Measurements from ENCODE around the gene SKIC8.

Gene SKIC8

DNA sequence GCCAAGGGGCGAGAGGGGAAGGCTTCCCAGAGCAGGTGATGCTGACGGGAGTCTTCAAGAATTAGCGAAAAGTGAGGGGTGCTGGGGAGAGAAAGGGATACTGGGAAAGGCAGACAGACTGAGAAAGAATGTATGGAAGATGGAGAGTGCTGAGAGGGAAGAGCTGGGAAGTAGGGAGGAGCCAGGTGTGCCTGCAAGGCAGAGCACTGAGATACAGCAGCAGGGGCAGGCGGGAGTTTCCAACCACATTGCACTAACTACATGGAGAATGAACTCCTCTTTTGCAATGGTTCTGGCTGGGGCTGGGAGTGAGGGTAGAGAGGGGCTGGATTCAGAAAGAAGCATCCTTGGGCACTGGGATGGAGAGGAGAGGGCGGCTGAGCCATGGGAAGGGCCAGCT, 24.7 kb upstream of the SKIC8 start:
- Histone ChIP-seq H3K9ac (ENCODE audit: low read length) (no peak overlapping the region), H3K79me2 (ENCODE audit: low read length) (no peaks in the 10 kb centered on the region), H3K4me1 (ENCODE audit: low read length) (peaks cover 4% of the 10 kb centered on the region; the same call in 1 of the 2 replicates), H3K27me3 (ENCODE audit: low read depth, low read length) (no peaks in the 10 kb centered on the region), H3K36me3 (replicated peaks; ENCODE audit: low read depth, low read length) (no peaks in the 10 kb centered on the region), H4K20me1 (ENCODE audit: insufficient read depth, low read length) (no peaks in the 10 kb centered on the region), H3K27ac (ENCODE audit: low read length) (no peak overlapping the region), H3K4me3 (ENCODE audit: low read length) (no peak overlapping the region), H2AFZ (ENCODE audit: low read depth, low read length) (no peak overlapping the region), H3K4me2 (ENCODE audit: low read length) (no peak overlapping the region), H3K9me3 (ENCODE audit: insufficient read depth, low read length) (no peaks in the 10 kb centered on the region)
- TF ChIP-seq EZH2phosphoT487 (IDR thresholded peaks at IDR 0.05; ENCODE audit: low read depth): no peak
- TF ChIP-seq, protein P1, sequence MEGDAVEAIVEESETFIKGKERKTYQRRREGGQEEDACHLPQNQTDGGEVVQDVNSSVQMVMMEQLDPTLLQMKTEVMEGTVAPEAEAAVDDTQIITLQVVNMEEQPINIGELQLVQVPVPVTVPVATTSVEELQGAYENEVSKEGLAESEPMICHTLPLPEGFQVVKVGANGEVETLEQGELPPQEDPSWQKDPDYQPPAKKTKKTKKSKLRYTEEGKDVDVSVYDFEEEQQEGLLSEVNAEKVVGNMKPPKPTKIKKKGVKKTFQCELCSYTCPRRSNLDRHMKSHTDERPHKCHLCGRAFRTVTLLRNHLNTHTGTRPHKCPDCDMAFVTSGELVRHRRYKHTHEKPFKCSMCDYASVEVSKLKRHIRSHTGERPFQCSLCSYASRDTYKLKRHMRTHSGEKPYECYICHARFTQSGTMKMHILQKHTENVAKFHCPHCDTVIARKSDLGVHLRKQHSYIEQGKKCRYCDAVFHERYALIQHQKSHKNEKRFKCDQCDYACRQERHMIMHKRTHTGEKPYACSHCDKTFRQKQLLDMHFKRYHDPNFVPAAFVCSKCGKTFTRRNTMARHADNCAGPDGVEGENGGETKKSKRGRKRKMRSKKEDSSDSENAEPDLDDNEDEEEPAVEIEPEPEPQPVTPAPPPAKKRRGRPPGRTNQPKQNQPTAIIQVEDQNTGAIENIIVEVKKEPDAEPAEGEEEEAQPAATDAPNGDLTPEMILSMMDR (IDR thresholded peaks at IDR 0.05; ENCODE audit: low read depth, low read length): no peak

DNA sequence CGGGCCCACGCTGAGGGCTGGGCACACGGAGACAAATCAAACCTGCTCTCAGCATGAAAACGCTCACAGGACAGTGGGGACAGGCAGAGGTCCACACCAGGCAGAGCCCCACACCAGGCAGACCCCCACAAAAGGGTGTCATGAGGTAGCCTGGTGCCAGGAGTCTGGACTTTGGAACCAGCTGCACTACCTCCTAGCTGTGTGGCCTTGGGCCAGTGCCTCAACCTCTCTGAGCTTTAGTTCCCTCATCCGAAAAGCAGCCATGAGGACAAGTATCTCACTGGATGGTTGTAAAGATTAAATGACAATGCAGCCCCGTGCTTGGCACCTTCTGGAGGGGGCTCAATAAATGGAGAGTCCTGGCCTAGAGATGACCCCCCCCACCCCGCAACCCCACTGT, 24.3 kb upstream of the SKIC8 start:
- Histone ChIP-seq H3K4me3 (ENCODE audit: low read length) (no peak overlapping the region), H3K79me2 (ENCODE audit: low read length) (no peaks in the 10 kb centered on the region), H3K27me3 (ENCODE audit: low read depth, low read length) (no peaks in the 10 kb centered on the region), H4K20me1 (ENCODE audit: insufficient read depth, low read length) (no peaks in the 10 kb centered on the region), H3K4me2 (ENCODE audit: low read length) (no peak overlapping the region), H3K9ac (ENCODE audit: low read length) (no peak overlapping the region), H3K4me1 (ENCODE audit: low read length) (peaks cover 4% of the 10 kb centered on the region; the same call in 1 of the 2 replicates), H3K36me3 (replicated peaks; ENCODE audit: low read depth, low read length) (no peaks in the 10 kb centered on the region), H3K9me3 (ENCODE audit: insufficient read depth, low read length) (no peaks in the 10 kb centered on the region), H3K27ac (ENCODE audit: low read length) (no peak overlapping the region), H2AFZ (ENCODE audit: low read depth, low read length) (no peak overlapping the region)
- no peak for TF ChIP-seq EZH2phosphoT487 (IDR thresholded peaks at IDR 0.05; ENCODE audit: low read depth)
- TF ChIP-seq, protein P1 (IDR thresholded peaks at IDR 0.05; ENCODE audit: low read depth, low read length): no peak

DNA sequence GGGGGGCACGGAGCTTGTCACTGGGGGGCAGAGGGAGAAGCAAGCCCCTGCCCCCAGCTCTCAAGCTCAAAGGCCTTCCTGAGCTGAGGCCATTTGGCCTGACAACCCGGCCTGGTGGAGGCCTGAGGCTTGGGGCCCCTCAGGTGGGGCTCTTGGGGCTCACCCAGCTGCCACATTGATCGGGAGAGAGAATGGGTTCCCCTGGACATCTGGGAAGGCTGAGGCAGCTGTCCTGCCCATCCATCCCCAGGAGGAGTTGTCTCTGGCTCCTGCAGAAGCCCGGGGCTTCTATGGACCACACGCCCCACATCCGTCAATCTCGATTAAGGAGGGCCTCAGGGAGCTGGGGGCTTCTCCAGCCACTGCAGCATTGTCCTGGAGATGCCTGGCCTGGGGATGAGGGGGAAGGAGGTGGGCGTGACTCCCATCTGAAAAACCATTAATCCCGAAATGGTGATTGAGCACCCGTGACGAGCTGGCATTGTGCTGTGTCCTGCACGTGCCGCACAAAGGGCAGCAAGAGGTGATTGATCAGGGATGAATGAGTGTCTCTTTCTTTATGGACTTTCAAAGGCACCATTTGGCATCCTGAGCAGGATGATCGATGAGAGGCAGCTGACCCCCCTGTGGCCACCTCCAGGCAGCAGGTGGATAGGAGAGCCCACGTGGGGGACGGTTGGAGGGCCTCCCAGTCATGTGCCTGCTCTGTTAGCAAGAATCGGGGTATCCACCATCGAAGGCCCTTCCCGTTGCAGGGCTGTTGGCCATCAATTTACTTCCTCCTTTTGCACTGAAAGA, 23.5 kb upstream of the SKIC8 start:
- no peak overlapping the region for H3K27ac ChIP-seq (ENCODE audit: low read length)
- no peaks in the 10 kb centered on the region for H4K20me1 ChIP-seq (ENCODE audit: insufficient read depth, low read length)
- H3K4me2 ChIP-seq (ENCODE audit: low read length): no peak overlapping the region
- peaks cover 4% of the 10 kb centered on the region; the same call in 1 of the 2 replicates for H3K4me1 ChIP-seq (ENCODE audit: low read length)
- H3K4me3 ChIP-seq (ENCODE audit: low read length): no peak overlapping the region
- H3K27me3 ChIP-seq (ENCODE audit: low read depth, low read length): no peaks in the 10 kb centered on the region
- no peaks in the 10 kb centered on the region for H3K79me2 ChIP-seq (ENCODE audit: low read length)
- no peak overlapping the region for H2AFZ ChIP-seq (ENCODE audit: low read depth, low read length)
- H3K36me3 ChIP-seq (replicated peaks; ENCODE audit: low read depth, low read length): no peaks in the 10 kb centered on the region
- no peaks in the 10 kb centered on the region for H3K9me3 ChIP-seq (ENCODE audit: insufficient read depth, low read length)
- TF ChIP-seq EZH2phosphoT487 (IDR thresholded peaks at IDR 0.05; ENCODE audit: low read depth): no peak
- TF ChIP-seq, protein P1 (IDR thresholded peaks at IDR 0.05; ENCODE audit: low read depth, low read length): no peak
- no peak overlapping the region for H3K9ac ChIP-seq (ENCODE audit: low read length)

DNA sequence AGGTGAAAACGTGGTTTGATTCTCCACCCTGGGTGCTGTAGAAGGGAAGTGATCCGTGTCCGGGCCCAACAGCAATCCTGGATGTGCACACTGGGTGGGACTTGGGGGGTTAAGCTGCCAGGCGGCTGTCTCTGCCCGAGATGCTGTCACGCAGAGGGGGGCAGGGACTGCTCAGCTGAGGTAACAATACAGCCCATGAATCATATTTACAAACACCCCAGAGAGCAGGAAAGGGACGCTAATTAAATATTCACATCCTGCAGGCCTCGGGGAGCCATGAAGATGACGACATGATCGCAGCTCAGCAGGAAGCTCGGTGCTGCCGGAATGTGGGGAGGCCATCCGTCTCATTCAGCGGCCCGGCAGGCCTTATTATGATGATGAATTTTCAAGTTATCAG, 22.8 kb upstream of the SKIC8 start:
- Histone ChIP-seq H3K9ac (ENCODE audit: low read length) (no peak overlapping the region), H3K27me3 (ENCODE audit: low read depth, low read length) (no peaks in the 10 kb centered on the region), H3K79me2 (ENCODE audit: low read length) (no peaks in the 10 kb centered on the region), H3K4me1 (ENCODE audit: low read length) (peaks cover 5% of the 10 kb centered on the region), H3K4me3 (ENCODE audit: low read length) (no peak overlapping the region), H4K20me1 (ENCODE audit: insufficient read depth, low read length) (no peaks in the 10 kb centered on the region), H3K36me3 (replicated peaks; ENCODE audit: low read depth, low read length) (no peaks in the 10 kb centered on the region), H3K27ac (ENCODE audit: low read length) (no peak overlapping the region), H3K9me3 (ENCODE audit: insufficient read depth, low read length) (no peaks in the 10 kb centered on the region), H2AFZ (ENCODE audit: low read depth, low read length) (no peak overlapping the region), H3K4me2 (ENCODE audit: low read length) (no peak overlapping the region)
- TF ChIP-seq, protein P1 (IDR thresholded peaks at IDR 0.05; ENCODE audit: low read depth, low read length): no peak
- TF ChIP-seq EZH2phosphoT487 (IDR thresholded peaks at IDR 0.05; ENCODE audit: low read depth): no peak

Measured in OCI-LY3 (cell line).